IMR-90 (cell line): ENCODE measurements around the gene MGAT5.

Experiments used
- CEBPB ChIP-seq: IDR thresholded peaks from 2 replicates; pipeline ENCODE4 v1.6.1; 2012; ENCODE audit warnings: low read depth, low read length, improper control_type of control experiment
- CHD1 ChIP-seq: IDR thresholded peaks from 2 replicates; pipeline ENCODE4 v1.6.1; 2012; ENCODE audit warnings: low read depth, low read length, improper control_type of control experiment
- ELK1 ChIP-seq: fragments of 150-350 bp; IDR thresholded peaks from 2 replicates; pipeline ENCODE4 v1.6.1; 2016; ENCODE audit warnings: low read depth, mild to moderate bottlenecking, low read length, moderate library complexity, borderline replicate concordance
- FOS ChIP-seq: fragments of 150-350 bp; IDR thresholded peaks from 2 replicates; pipeline ENCODE4 v1.6.1; 2016; ENCODE audit warnings: low read depth, low read length
- MAFK ChIP-seq: IDR thresholded peaks from 2 replicates; pipeline ENCODE4 v1.6.1; 2012; ENCODE audit warnings: low read depth, low read length, improper control_type of control experiment
- MAZ ChIP-seq: IDR thresholded peaks from 2 replicates; pipeline ENCODE4 v1.6.1; 2012; ENCODE audit warnings: low read depth, mild to moderate bottlenecking, low read length, improper control_type of control experiment, moderate library complexity, borderline replicate concordance
- RCOR1 ChIP-seq: IDR thresholded peaks from 2 replicates; pipeline ENCODE4 v1.6.1; 2012; ENCODE audit warnings: mild to moderate bottlenecking, low read length, improper control_type of control experiment; ENCODE audit not compliant: insufficient replicate concordance
- SMC3 ChIP-seq: fragments of 150-350 bp; IDR thresholded peaks from 2 replicates; pipeline ENCODE4 v1.6.1; 2016; ENCODE audit warnings: low read depth, mild to moderate bottlenecking, antibody characterized with exemption, low read length, moderate library complexity
- TF ChIP-seq, protein P1 (sequence below): conservative IDR thresholded peaks from 2 replicates; pipeline ENCODE4 v1.5.1; 2012; ENCODE audit warnings: mild to moderate bottlenecking, low read depth, low read length, improper control_type of control experiment

DNA sequence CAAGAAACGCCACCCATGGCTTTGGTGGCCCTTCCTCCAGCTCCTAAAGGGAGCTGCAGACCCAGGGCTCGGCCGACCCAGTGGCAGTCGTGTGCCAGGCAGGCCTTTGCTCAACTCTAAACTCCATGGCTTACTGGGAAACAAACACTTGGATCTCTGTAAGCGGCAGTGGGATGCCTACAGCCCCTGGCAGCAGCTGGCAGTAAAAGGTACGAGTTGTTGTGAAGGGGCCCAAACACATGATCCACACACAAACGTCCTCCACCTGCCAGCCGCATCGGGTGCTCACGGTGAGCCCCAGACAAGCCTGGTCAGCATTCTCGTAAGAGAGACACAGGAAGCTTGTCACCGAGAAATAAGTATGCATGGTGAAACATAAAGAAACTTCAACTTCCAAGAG is 214.9 kb downstream of the MGAT5 start:
- TF ChIP-seq, protein P1, sequence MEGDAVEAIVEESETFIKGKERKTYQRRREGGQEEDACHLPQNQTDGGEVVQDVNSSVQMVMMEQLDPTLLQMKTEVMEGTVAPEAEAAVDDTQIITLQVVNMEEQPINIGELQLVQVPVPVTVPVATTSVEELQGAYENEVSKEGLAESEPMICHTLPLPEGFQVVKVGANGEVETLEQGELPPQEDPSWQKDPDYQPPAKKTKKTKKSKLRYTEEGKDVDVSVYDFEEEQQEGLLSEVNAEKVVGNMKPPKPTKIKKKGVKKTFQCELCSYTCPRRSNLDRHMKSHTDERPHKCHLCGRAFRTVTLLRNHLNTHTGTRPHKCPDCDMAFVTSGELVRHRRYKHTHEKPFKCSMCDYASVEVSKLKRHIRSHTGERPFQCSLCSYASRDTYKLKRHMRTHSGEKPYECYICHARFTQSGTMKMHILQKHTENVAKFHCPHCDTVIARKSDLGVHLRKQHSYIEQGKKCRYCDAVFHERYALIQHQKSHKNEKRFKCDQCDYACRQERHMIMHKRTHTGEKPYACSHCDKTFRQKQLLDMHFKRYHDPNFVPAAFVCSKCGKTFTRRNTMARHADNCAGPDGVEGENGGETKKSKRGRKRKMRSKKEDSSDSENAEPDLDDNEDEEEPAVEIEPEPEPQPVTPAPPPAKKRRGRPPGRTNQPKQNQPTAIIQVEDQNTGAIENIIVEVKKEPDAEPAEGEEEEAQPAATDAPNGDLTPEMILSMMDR = no peak
- TF ChIP-seq CEBPB (no peak), ELK1 (no peak), SMC3 (no peak), FOS (no peak), RCOR1 (no peak), CHD1 (no peak), MAFK (no peak), MAZ (no peak)
